Urinary bladder (tissue), 4 donors: ENCODE measurements around the gene EGR1. TPM values are rescaled to one million over a fixed set of nuclear protein-coding genes. Genes with fewer than 3 reads are reported as not detected.

Experiments used
- DNase-seq: peaks from one replicate; pipeline ENCODE4 v3.0.0-alpha.2; 2015; ENCODE audit errors: extremely low spot score
- H3K27ac ChIP-seq: one replicate; pipeline ENCODE4 v1.5.1; 2013; ENCODE audit warnings: low read depth, mild to moderate bottlenecking, moderate library complexity
- H3K36me3 ChIP-seq: one replicate; pipeline ENCODE4 v1.6.1; 2013; ENCODE audit warnings: mild to moderate bottlenecking, moderate library complexity; ENCODE audit not compliant: insufficient read depth
- H3K4me1 ChIP-seq: one replicate; pipeline ENCODE4 v1.6.1; 2013; ENCODE audit warnings: mild to moderate bottlenecking, moderate library complexity; ENCODE audit not compliant: insufficient read depth
- H3K4me3 ChIP-seq: one replicate; pipeline ENCODE4 v1.5.1; 2013; ENCODE audit warnings: low read depth, low read length
- WGBS: extraction: QIAGEN DNeasy Blood & Tissue Kit; methylation state at CpG from one replicate; pipeline ENCODE4 v1.1.7; 2013; 5-methylcytosine and 5-hydroxymethylcytosine counted together
- polyA plus RNA-seq: library from polyadenylated mRNA; stranded (reverse); fragments of 200-250 nt; gene quantifications from one replicate; pipeline ENCODE4 v1.2.3, GENCODE V29; 2013
- total RNA-seq: library from RNA; depleted of rRNA; stranded (reverse); fragments of >200 nt; gene quantifications from one replicate; pipeline ENCODE4 v1.2.3, GENCODE V29; 2014
- donor health status: healthy with polysubstance abuse.
- donor health status: healthy.

Gene EGR1
- total and polyA plus RNA-seq, 2 donors = 12.8 to 438 TPM

GRCh38 chr5:138445547-138446271 is 19.6 kb upstream of the EGR1 start:
- 78% methylated on average over 18 of the region's 18 CpGs for WGBS
- H3K36me3 ChIP-seq = no peaks in the 10 kb centered on the region
- no peak overlapping the region for H3K27ac ChIP-seq
- H3K4me3 ChIP-seq = no peak overlapping the region
- no peak for DNase-seq
- no peaks in the 10 kb centered on the region for H3K4me1 ChIP-seq

DNA sequence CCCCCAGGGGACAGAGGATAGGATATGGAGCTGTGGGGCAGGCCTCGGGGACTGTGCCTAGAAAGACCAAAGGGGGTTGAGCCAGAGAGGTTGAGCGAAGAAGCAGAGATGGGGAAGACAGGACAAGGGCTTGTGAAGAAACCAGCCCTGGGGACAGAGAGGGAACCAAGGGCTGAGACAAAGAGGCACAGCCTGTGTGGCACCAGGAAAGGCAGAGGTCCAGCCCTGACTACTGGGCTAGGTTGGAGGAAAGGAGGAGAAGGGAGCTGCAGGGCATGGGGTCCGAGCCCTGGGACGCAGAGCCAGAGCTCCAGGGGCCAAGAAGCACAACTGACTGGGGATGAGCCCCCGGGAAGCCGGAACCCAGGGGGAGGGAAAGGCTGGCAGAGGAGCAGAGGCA is 17.2 kb upstream of the EGR1 start:
- WGBS = 93% methylated on average over 6 of the region's 6 CpGs
- no peak for DNase-seq
- Histone ChIP-seq H3K36me3 (no peaks in the 10 kb centered on the region), H3K27ac (no peak overlapping the region), H3K4me1 (no peaks in the 10 kb centered on the region), H3K4me3 (no peak overlapping the region)

- no peak for DNase-seq
- 74% methylated on average over 9 of the region's 9 CpGs for WGBS
- no peak overlapping the region for H3K4me3 ChIP-seq
- H3K27ac ChIP-seq = no peak overlapping the region
- no peaks in the 10 kb centered on the region for H3K36me3 ChIP-seq
- no peaks in the 10 kb centered on the region for H3K4me1 ChIP-seq
These were observed 16.5 kb upstream of the EGR1 start for GRCh38 chr5:138448481-138449398.

DNA sequence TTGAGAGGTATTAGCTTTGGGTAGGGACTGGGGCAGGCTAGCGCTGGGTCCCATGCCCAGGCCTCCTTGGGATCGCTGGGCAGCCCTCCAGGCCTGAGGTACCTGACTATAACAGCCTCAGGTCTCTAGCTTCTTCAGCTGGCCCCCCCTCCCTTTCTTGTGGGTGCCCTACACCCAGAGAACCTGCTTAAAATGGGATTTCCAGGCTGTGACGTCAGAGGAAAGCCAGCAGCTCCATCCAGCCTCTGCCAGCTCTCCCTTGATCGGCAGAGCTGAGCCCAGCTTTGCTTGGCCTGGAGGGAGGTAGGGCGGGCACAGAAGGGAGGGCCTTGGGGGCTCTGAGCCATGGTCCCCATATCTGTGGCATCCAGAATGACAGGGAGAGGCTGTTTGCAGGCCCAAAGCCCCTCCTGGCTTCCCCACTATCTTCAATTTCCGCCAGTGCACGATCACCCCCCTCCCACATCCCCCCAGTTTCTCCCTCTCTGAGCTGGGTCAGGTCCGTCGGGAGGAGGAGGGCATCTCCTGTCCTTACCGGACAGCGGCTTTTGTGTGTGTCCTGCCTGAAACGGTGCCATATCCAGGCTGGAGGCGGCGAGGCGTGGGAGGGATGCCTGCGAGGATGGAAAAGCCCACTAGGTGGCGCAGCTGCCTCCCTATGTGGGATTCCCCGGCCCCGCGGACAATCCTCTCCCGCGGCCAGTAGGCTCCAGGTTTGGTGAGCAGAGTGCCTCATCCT is 15.6 kb upstream of the EGR1 start:
- H3K4me3 ChIP-seq = no peak overlapping the region

GRCh38 chr5:138450971-138451370 is 14.3 kb upstream of the EGR1 start:
- 96% methylated on average over 5 of the region's 5 CpGs for WGBS
- no peaks in the 10 kb centered on the region for H3K36me3 ChIP-seq
- no peak overlapping the region for H3K4me3 ChIP-seq
- H3K4me1 ChIP-seq = no peaks in the 10 kb centered on the region
- DNase-seq = no peak
- H3K27ac ChIP-seq = no peak overlapping the region

More for the DNA sequence above, 15.6 kb upstream of the EGR1 start:
- WGBS = 13% methylated on average over 22 of the region's 22 CpGs
- H3K36me3 ChIP-seq = no peaks in the 10 kb centered on the region
- H3K4me1 ChIP-seq = no peaks in the 10 kb centered on the region
- H3K27ac ChIP-seq = no peak overlapping the region
- no peak for DNase-seq

DNA sequence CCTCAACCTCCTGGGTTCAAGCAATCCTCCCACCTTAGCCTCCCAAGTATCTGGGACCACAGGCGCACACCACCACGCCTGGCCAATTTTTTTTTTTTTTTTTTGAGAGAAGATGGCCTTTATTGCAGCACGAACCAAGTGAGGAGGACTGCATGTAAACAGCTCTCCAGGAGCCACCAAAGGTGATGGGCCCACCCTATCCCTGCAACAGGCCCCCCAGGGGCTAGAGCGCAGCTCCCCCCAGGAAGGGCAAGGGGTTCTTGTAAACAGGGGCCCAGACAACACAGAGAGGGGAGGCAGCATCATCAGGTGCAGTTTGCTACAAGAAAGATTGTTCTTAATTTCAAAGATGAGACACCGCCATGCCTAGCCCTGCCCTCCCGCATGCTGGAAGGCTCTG is 12.6 kb upstream of the EGR1 start:
- no peak for DNase-seq
- H3K27ac ChIP-seq = no peak overlapping the region
- no peaks in the 10 kb centered on the region for H3K36me3 ChIP-seq
- no peaks in the 10 kb centered on the region for H3K4me1 ChIP-seq
- H3K4me3 ChIP-seq = no peak overlapping the region
- WGBS = 95% methylated on average over 6 of the region's 6 CpGs

DNA sequence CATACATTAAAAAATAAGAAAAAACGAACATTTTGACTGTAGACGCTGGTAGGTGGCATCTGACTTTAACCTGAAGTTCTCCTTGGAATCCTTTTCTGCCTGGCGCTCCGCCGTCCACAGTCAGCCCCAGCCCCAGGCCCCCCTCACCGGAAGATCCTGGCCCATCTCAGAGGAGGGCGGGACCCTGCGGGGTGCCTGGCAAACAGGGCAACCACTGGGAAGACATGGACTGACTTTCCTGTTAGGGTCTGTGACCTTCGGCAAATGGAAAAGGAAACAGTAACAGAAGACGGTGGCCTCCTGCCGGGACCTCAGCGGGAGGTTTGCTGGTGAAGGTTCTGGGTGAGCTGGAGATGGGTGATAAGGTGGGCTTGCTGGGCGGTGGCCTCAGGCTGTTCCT is 11.7 kb upstream of the EGR1 start:
- Histone ChIP-seq H3K27ac (no peak overlapping the region), H3K4me3 (no peak overlapping the region), H3K4me1 (no peaks in the 10 kb centered on the region), H3K36me3 (no peaks in the 10 kb centered on the region)
- WGBS = 89% methylated on average over 13 of the region's 13 CpGs
- DNase-seq = no peak

GRCh38 chr5:138454121-138454520 is 11.2 kb upstream of the EGR1 start:
- 92% methylated on average over 8 of the region's 8 CpGs for WGBS
- DNase-seq = no peak

GRCh38 chr5:138455232-138455930 is 9.9 kb upstream of the EGR1 start:
- Histone ChIP-seq H3K27ac (no peak overlapping the region), H3K4me3 (no peak overlapping the region), H3K36me3 (no peaks in the 10 kb centered on the region), H3K4me1 (no peaks in the 10 kb centered on the region)
- WGBS = 76% methylated on average over 11 of the region's 11 CpGs
- no peak for DNase-seq

More at GRCh38 chr5:138454121-138454520, 11.2 kb upstream of the EGR1 start:
- H3K4me3 ChIP-seq = no peak overlapping the region
- H3K27ac ChIP-seq = no peak overlapping the region
- H3K36me3 ChIP-seq = no peaks in the 10 kb centered on the region
- H3K4me1 ChIP-seq = no peaks in the 10 kb centered on the region

GRCh38 chr5:138457531-138458275 is 7.6 kb upstream of the EGR1 start:
- no peak for DNase-seq
- H3K36me3 ChIP-seq = no peaks in the 10 kb centered on the region
- H3K4me3 ChIP-seq = no peak overlapping the region
- 76% methylated on average over 12 of the region's 12 CpGs for WGBS
- H3K27ac ChIP-seq = no peak overlapping the region
- no peaks in the 10 kb centered on the region for H3K4me1 ChIP-seq

- DNase-seq = no peak
- Histone ChIP-seq H3K4me3 (no peak overlapping the region), H3K27ac (no peak overlapping the region), H3K4me1 (no peaks in the 10 kb centered on the region), H3K36me3 (no peaks in the 10 kb centered on the region)
- 25% methylated on average over 11 of the region's 11 CpGs for WGBS
These were observed 6.9 kb upstream of the EGR1 start for GRCh38 chr5:138458384-138458783.

DNA sequence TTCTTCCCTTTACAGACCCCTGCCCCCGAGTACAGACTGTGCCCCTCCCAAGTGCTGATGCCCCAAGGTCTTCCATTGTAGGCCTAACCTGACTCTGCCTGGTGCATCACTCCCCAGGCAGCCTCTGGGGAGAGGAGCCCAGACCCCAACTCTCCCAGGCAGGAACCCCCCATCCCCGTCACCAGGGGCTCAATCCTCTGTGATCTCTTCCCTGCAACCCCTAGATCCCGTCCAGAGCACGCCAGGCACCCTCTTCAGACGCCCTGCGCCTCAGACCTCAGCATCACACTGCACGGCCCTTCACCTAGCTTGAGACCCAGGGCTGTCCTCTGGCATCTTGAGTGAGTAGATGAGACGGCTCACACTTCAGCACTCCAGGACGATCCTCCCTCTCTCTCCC is 6.4 kb upstream of the EGR1 start:
- Histone ChIP-seq H3K36me3 (no peaks in the 10 kb centered on the region), H3K27ac (no peak overlapping the region), H3K4me3 (no peak overlapping the region), H3K4me1 (no peaks in the 10 kb centered on the region)
- 82% methylated on average over 9 of the region's 9 CpGs for WGBS
- DNase-seq = no peak
